ENCODE data around the gene CCNY.

Gene CCNY

GRCh38 chr10:35382096-35382495 is 45.8 kb downstream of the CCNY start:
- H3K27me3 ChIP-seq (ENCODE audit: insufficient read depth, low read depth, severe bottlenecking): no peaks in the 10 kb centered on the region
- no peaks in the 10 kb centered on the region for H3K9me3 ChIP-seq (ENCODE audit: severe bottlenecking)
- TF ChIP-seq, protein P1, sequence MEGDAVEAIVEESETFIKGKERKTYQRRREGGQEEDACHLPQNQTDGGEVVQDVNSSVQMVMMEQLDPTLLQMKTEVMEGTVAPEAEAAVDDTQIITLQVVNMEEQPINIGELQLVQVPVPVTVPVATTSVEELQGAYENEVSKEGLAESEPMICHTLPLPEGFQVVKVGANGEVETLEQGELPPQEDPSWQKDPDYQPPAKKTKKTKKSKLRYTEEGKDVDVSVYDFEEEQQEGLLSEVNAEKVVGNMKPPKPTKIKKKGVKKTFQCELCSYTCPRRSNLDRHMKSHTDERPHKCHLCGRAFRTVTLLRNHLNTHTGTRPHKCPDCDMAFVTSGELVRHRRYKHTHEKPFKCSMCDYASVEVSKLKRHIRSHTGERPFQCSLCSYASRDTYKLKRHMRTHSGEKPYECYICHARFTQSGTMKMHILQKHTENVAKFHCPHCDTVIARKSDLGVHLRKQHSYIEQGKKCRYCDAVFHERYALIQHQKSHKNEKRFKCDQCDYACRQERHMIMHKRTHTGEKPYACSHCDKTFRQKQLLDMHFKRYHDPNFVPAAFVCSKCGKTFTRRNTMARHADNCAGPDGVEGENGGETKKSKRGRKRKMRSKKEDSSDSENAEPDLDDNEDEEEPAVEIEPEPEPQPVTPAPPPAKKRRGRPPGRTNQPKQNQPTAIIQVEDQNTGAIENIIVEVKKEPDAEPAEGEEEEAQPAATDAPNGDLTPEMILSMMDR (IDR thresholded peaks at IDR 0.05; ENCODE audit: low read depth, low read length): no peak
- no peak overlapping the region for H3K4me3 ChIP-seq (ENCODE audit: low read depth, low read length)
- no peaks in the 10 kb centered on the region for H3K36me3 ChIP-seq
- no peak for DNase-seq
- H3K27ac ChIP-seq: no peak overlapping the region

- Histone ChIP-seq H3K27me3 (ENCODE audit: insufficient read depth, low read depth, severe bottlenecking) (no peaks in the 10 kb centered on the region), H3K4me3 (ENCODE audit: low read depth, low read length) (no peak overlapping the region), H3K36me3 (no peaks in the 10 kb centered on the region), H3K9me3 (ENCODE audit: severe bottlenecking) (peaks cover 10% of the 10 kb centered on the region), H3K27ac (no peak overlapping the region)
- DNase-seq: no peak
- TF ChIP-seq, protein P1 (IDR thresholded peaks at IDR 0.05; ENCODE audit: low read depth, low read length): no peak
Observed at GRCh38 chr10:35384265-35384868, 48.1 kb downstream of the CCNY start.

DNA sequence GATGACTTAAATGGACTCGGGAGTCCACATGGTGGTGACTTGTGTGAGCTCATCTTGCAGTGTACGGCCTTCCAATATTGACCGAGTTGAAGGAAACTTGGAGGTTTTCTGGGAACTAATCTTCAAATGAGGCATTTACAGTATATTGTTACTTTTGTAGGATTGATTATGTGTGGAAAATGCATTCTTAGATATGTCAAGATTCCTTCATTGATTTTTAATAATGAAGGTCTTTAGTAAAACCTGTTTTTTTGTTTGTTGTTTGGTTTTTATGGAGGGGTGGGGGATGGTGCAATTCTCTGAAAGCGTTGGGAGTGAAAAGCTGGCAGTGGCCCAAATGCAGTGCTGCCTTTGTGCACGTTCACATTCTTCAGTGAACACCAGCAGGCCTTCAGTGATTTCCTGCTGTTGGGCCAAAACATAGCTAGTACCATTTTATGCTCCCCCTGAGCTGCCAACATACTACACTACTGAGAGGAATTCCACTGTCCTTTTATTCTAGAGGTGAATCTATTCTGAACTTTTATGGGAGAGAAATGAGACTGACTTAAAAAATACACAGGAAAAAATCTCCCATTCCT is 50.4 kb downstream of the CCNY start:
- no peaks in the 10 kb centered on the region for H3K27me3 ChIP-seq (ENCODE audit: insufficient read depth, low read depth, severe bottlenecking)
- peaks cover 10% of the 10 kb centered on the region for H3K9me3 ChIP-seq (ENCODE audit: severe bottlenecking)
- TF ChIP-seq, protein P1 (IDR thresholded peaks at IDR 0.05; ENCODE audit: low read depth, low read length): no peak
- H3K27ac ChIP-seq: no peak overlapping the region
- H3K4me3 ChIP-seq (ENCODE audit: low read depth, low read length): no peak overlapping the region
- H3K36me3 ChIP-seq: no peaks in the 10 kb centered on the region
- DNase-seq: no peak

GRCh38 chr10:35387768-35388167 is 51.5 kb downstream of the CCNY start:
- DNase-seq: no peak
- H3K4me3 ChIP-seq (ENCODE audit: low read depth, low read length): no peak overlapping the region
- H3K27ac ChIP-seq: no peak overlapping the region
- no peaks in the 10 kb centered on the region for H3K27me3 ChIP-seq (ENCODE audit: insufficient read depth, low read depth, severe bottlenecking)
- TF ChIP-seq, protein P1 (IDR thresholded peaks at IDR 0.05; ENCODE audit: low read depth, low read length): no peak
- no peaks in the 10 kb centered on the region for H3K36me3 ChIP-seq
- H3K9me3 ChIP-seq (ENCODE audit: severe bottlenecking): peaks cover 10% of the 10 kb centered on the region

DNA sequence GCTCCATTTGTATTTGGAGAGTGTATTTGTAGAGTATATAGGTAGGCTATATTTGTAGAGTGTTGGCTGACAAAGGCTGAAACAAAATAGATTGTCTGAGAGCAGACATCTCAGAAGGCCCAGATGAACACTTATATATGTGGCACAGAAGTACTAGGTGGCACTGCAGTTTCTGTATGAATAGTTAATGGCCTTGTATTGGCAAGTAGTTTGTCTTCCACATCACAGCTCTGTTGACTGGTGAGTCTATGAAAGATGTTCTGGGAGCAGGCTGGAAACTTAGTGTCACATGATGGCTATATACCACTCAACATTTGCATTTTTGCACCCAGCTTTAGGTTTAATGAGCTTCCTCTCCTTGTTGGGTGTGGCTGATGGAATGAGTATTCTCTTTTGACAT is 51.9 kb downstream of the CCNY start:
- Histone ChIP-seq H3K27me3 (ENCODE audit: insufficient read depth, low read depth, severe bottlenecking) (no peaks in the 10 kb centered on the region), H3K4me3 (ENCODE audit: low read depth, low read length) (no peak overlapping the region), H3K27ac (no peak overlapping the region; the same call in 1 of the 2 replicates), H3K36me3 (no peaks in the 10 kb centered on the region), H3K9me3 (ENCODE audit: severe bottlenecking) (peaks cover 10% of the 10 kb centered on the region)
- DNase-seq: no peak
- TF ChIP-seq, protein P1 (IDR thresholded peaks at IDR 0.05; ENCODE audit: low read depth, low read length): no peak

DNA sequence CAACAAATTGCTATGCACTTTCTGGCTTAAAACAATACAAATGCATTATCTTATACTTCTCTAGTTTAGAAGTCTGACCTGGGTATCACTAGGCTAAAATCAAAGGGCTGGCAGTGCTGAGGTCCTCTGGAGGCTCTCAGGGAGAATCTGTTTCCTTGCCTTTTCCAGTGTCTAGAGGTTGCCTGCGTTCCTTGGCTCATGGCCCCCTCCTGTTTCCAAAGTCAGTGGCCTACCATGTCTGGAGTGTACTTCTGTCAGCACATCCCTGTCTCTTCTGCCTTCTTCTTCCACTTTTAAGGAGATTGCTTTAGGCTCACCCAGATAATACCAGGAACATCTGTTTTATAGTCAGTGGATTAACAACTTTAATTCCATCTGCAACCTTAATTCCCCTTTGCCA is 52.4 kb downstream of the CCNY start:
- no peaks in the 10 kb centered on the region for H3K36me3 ChIP-seq
- H3K4me3 ChIP-seq (ENCODE audit: low read depth, low read length): no peak overlapping the region
- H3K27ac ChIP-seq: no peak overlapping the region; the same call in 1 of the 2 replicates
- no peaks in the 10 kb centered on the region for H3K27me3 ChIP-seq (ENCODE audit: insufficient read depth, low read depth, severe bottlenecking)
- peaks cover 10% of the 10 kb centered on the region for H3K9me3 ChIP-seq (ENCODE audit: severe bottlenecking)
- TF ChIP-seq, protein P1 (IDR thresholded peaks at IDR 0.05; ENCODE audit: low read depth, low read length): no peak
- peak; percentile 62 for DNase-seq
